Measurements from ENCODE around the gene EDARADD. TPM values are rescaled to one million over a fixed set of nuclear protein-coding genes. Genes with fewer than 3 reads are reported as not detected.

The EDARADD gene
- total and polyA plus RNA-seq, 2 of the 13 experiments (the other 11 are each of a cell fraction or from before 2014, with no cell fraction given) = 0.03 TPM; not detected in 1

GRCh38 chr1:236494586-236495466, 100.7 kb downstream of the EDARADD start (continued):
- peak; percentile 92 for TF ChIP-seq ISL2 (CRISPR knock-in tag; IDR thresholded peaks at IDR 0.05)
- no peak for TF ChIP-seq ZNF317 (CRISPR knock-in tag; IDR thresholded peaks at IDR 0.05)
- TF ChIP-seq ZSCAN9 (CRISPR knock-in tag; IDR thresholded peaks at IDR 0.05; ENCODE audit: borderline replicate concordance) = peak; percentile 44; the same call in 1 of the 2 replicates
- no peak for TF ChIP-seq ATF7 (IDR thresholded peaks at IDR 0.05)
- TF ChIP-seq ATF7 (CRISPR knock-in tag; IDR thresholded peaks at IDR 0.05) = no peak
- TF ChIP-seq IRF1 (CRISPR knock-in tag; IDR thresholded peaks at IDR 0.05; ENCODE audit: low read depth) = no peak
- no peak for TF ChIP-seq RBFOX2 (IDR thresholded peaks at IDR 0.05; ENCODE audit: low read depth, low read length)
- no peak for TF ChIP-seq ZNF672 (CRISPR knock-in tag; IDR thresholded peaks at IDR 0.05)
- peak; percentile 95 for TF ChIP-seq TEAD3 (CRISPR knock-in tag; optimal IDR thresholded peaks at IDR 0.05; ENCODE audit: borderline replicate concordance)
- no peak for TF ChIP-seq ZNF138 (CRISPR knock-in tag; IDR thresholded peaks at IDR 0.05; ENCODE audit: low read depth)
- TF ChIP-seq CEBPG (CRISPR knock-in tag; IDR thresholded peaks at IDR 0.05) = peak; percentile 99
- TF ChIP-seq JARID2 (CRISPR knock-in tag; IDR thresholded peaks at IDR 0.05; ENCODE audit: insufficient replicate concordance) = no peak
- no peak for TF ChIP-seq CBX2 (IDR thresholded peaks at IDR 0.05; ENCODE audit: low read depth, low read length)
- no peak for TF ChIP-seq CBX2 (CRISPR knock-in tag; IDR thresholded peaks at IDR 0.05; ENCODE audit: low read depth)
- TF ChIP-seq THAP11 (CRISPR knock-in tag; IDR thresholded peaks at IDR 0.05) = peak; percentile 51
- no peak for TF ChIP-seq ZNF597 (CRISPR knock-in tag; IDR thresholded peaks at IDR 0.05)
- no peak for TF ChIP-seq TCF12 (IDR thresholded peaks at IDR 0.05)
- TF ChIP-seq TCF12 (CRISPR knock-in tag; IDR thresholded peaks at IDR 0.05) = no peak
- TF ChIP-seq BHLHE40 (IDR thresholded peaks at IDR 0.05; ENCODE audit: low read length) = peak; percentile 58
- TF ChIP-seq MAFK (conservative IDR thresholded peaks at IDR 0.05 in 1 of 2, IDR thresholded peaks at IDR 0.05 in 1 of 2; ENCODE audit: low read length in 2 of 2) = no peak
- TF ChIP-seq ZFY (CRISPR knock-in tag; IDR thresholded peaks at IDR 0.05) = no peak; the same call in 1 of the 2 replicates
- TF ChIP-seq NRL (CRISPR knock-in tag; IDR thresholded peaks at IDR 0.05; ENCODE audit: borderline replicate concordance) = no peak
- TF ChIP-seq BCLAF1 (IDR thresholded peaks at IDR 0.05) = no peak
- TF ChIP-seq GLI4 (CRISPR knock-in tag; IDR thresholded peaks at IDR 0.05; ENCODE audit: borderline replicate concordance) = no peak
- TF ChIP-seq PHF20 (CRISPR knock-in tag; IDR thresholded peaks at IDR 0.05) = no peak
- peak; percentile 66 for TF ChIP-seq HNRNPK (IDR thresholded peaks at IDR 0.05; ENCODE audit: low read depth, low read length, poor library complexity, severe bottlenecking)
- TF ChIP-seq ZNF333 (CRISPR knock-in tag; IDR thresholded peaks at IDR 0.05; ENCODE audit: borderline replicate concordance) = no peak

Data from HepG2 (cell line).